Upper lobe of right lung (tissue), 1 donor: Measurements from ENCODE around the gene MT1H. TPM values are rescaled to one million over a fixed set of nuclear protein-coding genes. Genes with fewer than 3 reads are reported as not detected.

Source experiments
- ATAC-seq: fragments of 200-7000 bp; cut with Tn5 transposase; one replicate; pipeline ENCODE4 v1.9.1; 2020; ENCODE audit warnings: mild to moderate bottlenecking, moderate library complexity
- DNase-seq: peaks from one replicate; pipeline ENCODE4 v3.0.0-alpha.2; 2020
- H3K27ac ChIP-seq: fragments of 200-600 bp; one replicate; pipeline ENCODE4 v1.8.0; 2022
- H3K27me3 ChIP-seq: fragments of 200-600 bp; one replicate; pipeline ENCODE4 v1.8.0; 2022; ENCODE audit warnings: mild to moderate bottlenecking
- H3K36me3 ChIP-seq: fragments of 200-600 bp; one replicate; pipeline ENCODE4 v1.8.0; 2022
- H3K4me1 ChIP-seq: fragments of 200-600 bp; one replicate; pipeline ENCODE4 v1.8.0; 2022
- H3K4me3 ChIP-seq: fragments of 200-600 bp; one replicate; pipeline ENCODE4 v1.8.0; 2022; ENCODE audit warnings: mild to moderate bottlenecking
- H3K9me3 ChIP-seq: fragments of 200-600 bp; one replicate; pipeline ENCODE4 v1.8.0; 2022
- intact Hi-C: fragments of 100-400 bp; cut with DNase I; formaldehyde crosslinking; loops from one replicate; pipeline ENCODE4 v1.11.0; 2022
- total RNA-seq: library from RNA; stranded (reverse); fragmentation: NEBNext Ultra II Directional; extraction: Animal tissue kit (Norgen Biotek cat#: 25700); gene quantifications from one replicate; pipeline ENCODE4 v1.2.1, GENCODE V29; 2021
- TF ChIP-seq, protein P1 (sequence below): fragments of 200-600 bp; IDR thresholded peaks from one replicate; pipeline ENCODE4 v1.8.0; 2022; ENCODE audit warnings: antibody characterized with exemption
- donor health status: DM: no; HTN: yes; CAD: no; lungs with severe emphysema.

Gene MT1H
- total RNA-seq, 1 donor from 2014 or later: 6.3 TPM

DNA sequence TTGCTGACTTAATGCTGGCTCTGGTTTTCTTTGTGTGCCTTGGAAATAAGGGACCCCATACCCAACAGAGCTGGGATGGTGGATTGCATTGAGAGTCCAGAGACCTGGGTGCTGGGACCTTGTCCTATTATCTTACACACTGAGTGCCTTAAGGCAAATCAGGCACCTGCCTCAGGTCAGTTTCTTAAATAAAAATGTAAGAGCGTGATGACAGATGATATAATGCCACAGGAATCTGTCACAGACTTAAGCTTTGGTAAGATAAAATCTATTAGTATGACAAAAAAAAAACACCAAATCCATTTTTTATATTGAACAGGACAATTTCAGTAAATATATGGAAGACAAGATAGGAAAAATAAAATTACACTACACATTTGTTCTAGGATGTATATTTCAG, 29.5 kb upstream of the MT1H start:
- H3K27me3 ChIP-seq: peaks cover 29% of the 10 kb centered on the region
- no peak overlapping the region for H3K4me3 ChIP-seq
- no peak overlapping the region for H3K27ac ChIP-seq
- intact Hi-C loops: no loop called here
- ATAC-seq (no peak), DNase-seq (no peak)
- TF ChIP-seq, protein P1, sequence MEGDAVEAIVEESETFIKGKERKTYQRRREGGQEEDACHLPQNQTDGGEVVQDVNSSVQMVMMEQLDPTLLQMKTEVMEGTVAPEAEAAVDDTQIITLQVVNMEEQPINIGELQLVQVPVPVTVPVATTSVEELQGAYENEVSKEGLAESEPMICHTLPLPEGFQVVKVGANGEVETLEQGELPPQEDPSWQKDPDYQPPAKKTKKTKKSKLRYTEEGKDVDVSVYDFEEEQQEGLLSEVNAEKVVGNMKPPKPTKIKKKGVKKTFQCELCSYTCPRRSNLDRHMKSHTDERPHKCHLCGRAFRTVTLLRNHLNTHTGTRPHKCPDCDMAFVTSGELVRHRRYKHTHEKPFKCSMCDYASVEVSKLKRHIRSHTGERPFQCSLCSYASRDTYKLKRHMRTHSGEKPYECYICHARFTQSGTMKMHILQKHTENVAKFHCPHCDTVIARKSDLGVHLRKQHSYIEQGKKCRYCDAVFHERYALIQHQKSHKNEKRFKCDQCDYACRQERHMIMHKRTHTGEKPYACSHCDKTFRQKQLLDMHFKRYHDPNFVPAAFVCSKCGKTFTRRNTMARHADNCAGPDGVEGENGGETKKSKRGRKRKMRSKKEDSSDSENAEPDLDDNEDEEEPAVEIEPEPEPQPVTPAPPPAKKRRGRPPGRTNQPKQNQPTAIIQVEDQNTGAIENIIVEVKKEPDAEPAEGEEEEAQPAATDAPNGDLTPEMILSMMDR: no peak
- H3K4me1 ChIP-seq: peaks cover 33% of the 10 kb centered on the region
- no peaks in the 10 kb centered on the region for H3K36me3 ChIP-seq
- H3K9me3 ChIP-seq: no peaks in the 10 kb centered on the region

- no peaks in the 10 kb centered on the region for H3K9me3 ChIP-seq
- H3K27me3 ChIP-seq: peaks cover 18% of the 10 kb centered on the region
- no peak for ATAC-seq
- TF ChIP-seq, protein P1: no peak
- H3K4me3 ChIP-seq: no peak overlapping the region
- DNase-seq: no peak
- no peak overlapping the region for H3K27ac ChIP-seq
- intact Hi-C loops: no loop called here
- H3K36me3 ChIP-seq: no peaks in the 10 kb centered on the region
- H3K4me1 ChIP-seq: peaks cover 26% of the 10 kb centered on the region
Measured at GRCh38 chr16:56641166-56641565, 28.4 kb upstream of the MT1H start.

- TF ChIP-seq, protein P1: peak; percentile 47
- H3K4me1 ChIP-seq: peaks cover 22% of the 10 kb centered on the region
- H3K27ac ChIP-seq: no peak overlapping the region
- H3K9me3 ChIP-seq: no peaks in the 10 kb centered on the region
- H3K27me3 ChIP-seq: peaks cover 30% of the 10 kb centered on the region
- no peaks in the 10 kb centered on the region for H3K36me3 ChIP-seq
- peak; percentile 96 for ATAC-seq
- H3K4me3 ChIP-seq: peak overlapping the region; percentile 37
- intact Hi-C loops: no loop called here
- DNase-seq: peak; percentile 90
Measured at GRCh38 chr16:56643080-56643778, 26.4 kb upstream of the MT1H start.

GRCh38 chr16:56643833-56644232, 25.8 kb upstream of the MT1H start:
- intact Hi-C loops: no loop called here
- Histone ChIP-seq H3K9me3 (no peaks in the 10 kb centered on the region), H3K4me3 (peak overlapping the region; percentile 37), H3K27ac (no peak overlapping the region), H3K36me3 (no peaks in the 10 kb centered on the region), H3K4me1 (peaks cover 16% of the 10 kb centered on the region), H3K27me3 (peaks cover 32% of the 10 kb centered on the region)
- ATAC-seq (no peak), DNase-seq (no peak)
- TF ChIP-seq, protein P1: no peak

DNA sequence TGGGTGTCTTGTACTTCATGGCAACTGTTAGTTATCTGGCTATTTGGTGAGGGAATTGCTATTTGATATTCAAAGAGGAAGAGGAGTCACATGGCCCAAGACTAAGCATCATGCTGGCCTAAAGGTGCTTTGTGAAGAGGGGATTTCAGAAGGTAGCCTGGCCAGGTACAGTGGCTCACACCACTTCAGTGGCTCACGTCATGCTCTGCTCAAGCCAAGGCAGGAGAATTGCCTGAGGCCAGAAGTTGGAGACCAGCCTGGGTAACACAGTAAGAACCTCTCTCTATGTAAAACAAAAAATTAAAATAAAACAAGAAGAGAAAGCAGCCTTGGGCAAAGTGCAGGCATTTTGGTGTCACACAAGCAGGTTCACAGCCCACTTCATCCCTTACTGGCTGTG, 24.3 kb upstream of the MT1H start:
- DNase-seq (no peak), ATAC-seq (no peak)
- H3K36me3 ChIP-seq: no peaks in the 10 kb centered on the region
- TF ChIP-seq, protein P1: no peak
- peaks cover 26% of the 10 kb centered on the region for H3K27me3 ChIP-seq
- no peak overlapping the region for H3K4me3 ChIP-seq
- intact Hi-C loops: no loop called here
- H3K27ac ChIP-seq: no peak overlapping the region
- H3K4me1 ChIP-seq: peaks cover 12% of the 10 kb centered on the region
- H3K9me3 ChIP-seq: no peaks in the 10 kb centered on the region
